PC-3 (cell line): Measurements from ENCODE around the gene FARP1. TPM values are rescaled to one million over a fixed set of nuclear protein-coding genes. Genes with fewer than 3 reads are reported as not detected.

Source experiments
- ATAC-seq: fragments of 200-7000 bp; cut with Tn5 transposase; 2 replicates; pipeline ENCODE4 v1.9.1; 2020; ENCODE audit warnings: mild to moderate bottlenecking, moderate library complexity
- BruUV-seq: library from RNA; stranded (reverse); fragments of 400-500 nt; replicated peaks from 2 replicates; lab custom pipeline; 2021; lab: Mats Ljungman, UMichigan
- CTCF ChIA-PET: fragments of 300-600 bp; sonication (Branson Sonifier 250); formaldehyde crosslinking; loops from one replicate; lab custom pipeline; 2022; ENCODE audit warnings: antibody characterized with exemption; lab: Charles Lee
- POLR2A ChIA-PET: fragments of 300-600 bp; sonication (Branson Sonifier 250); formaldehyde crosslinking; loops from one replicate; lab custom pipeline; 2022; ENCODE audit warnings: antibody characterized with exemption; ENCODE audit not compliant: unreplicated experiment; lab: Charles Lee
- DNase-seq: peaks from one replicate; pipeline ENCODE4 v3.0.0-alpha.2; 2015
- H2AFZ ChIP-seq: fragments of 300-600 bp; sonication (generic); 2 replicates; pipeline ENCODE4 v1.6.0; 2016; ENCODE audit warnings: antibody characterized with exemption, low read length
- H3F3A ChIP-seq: fragments of 300-600 bp; sonication (generic); one replicate; pipeline ENCODE4 v1.6.0; 2017; ENCODE audit warnings: antibody characterized with exemption, low read length, control low read depth, mild to moderate bottlenecking; ENCODE audit not compliant: unreplicated experiment
- H3K27ac ChIP-seq: fragments of 300-600 bp; sonication (generic); 2 replicates; pipeline ENCODE4 v1.5.1; 2016; ENCODE audit warnings: mild to moderate bottlenecking, low read length
- H3K27me3 ChIP-seq: fragments of 300-600 bp; sonication (generic); 2 replicates; pipeline ENCODE4 v1.6.1; 2016; ENCODE audit warnings: low read length, mixed read lengths
- H3K36me3 ChIP-seq: fragments of 300-600 bp; sonication (generic); 2 replicates; pipeline ENCODE4 v1.6.1; 2016; ENCODE audit warnings: low read depth, mixed run types, low read length, mixed read lengths
- H3K4me1 ChIP-seq: fragments of 300-600 bp; sonication (generic); 2 replicates; pipeline ENCODE4 v1.5.1; 2016; ENCODE audit warnings: low read length; ENCODE audit not compliant: insufficient read depth
- H3K4me2 ChIP-seq: fragments of 300-600 bp; sonication (generic); 2 replicates; pipeline ENCODE4 v1.6.0; 2016; ENCODE audit warnings: low read length
- H3K4me3 ChIP-seq: fragments of 300-600 bp; sonication (generic); 2 replicates; pipeline ENCODE4 v1.5.1; 2016; ENCODE audit warnings: mild to moderate bottlenecking, low read length, mixed read lengths
- H3K79me2 ChIP-seq: fragments of 300-600 bp; sonication (generic); 2 replicates; pipeline ENCODE4 v1.6.1; 2017; ENCODE audit warnings: low read length, mixed read lengths
- H3K9ac ChIP-seq: fragments of 300-600 bp; sonication (generic); 2 replicates; pipeline ENCODE4 v1.6.0; 2016; ENCODE audit warnings: mild to moderate bottlenecking, low read length
- H3K9me2 ChIP-seq: fragments of 300-600 bp; sonication (generic); replicated peaks from 2 replicates; pipeline ENCODE4 v1.6.1; 2016; ENCODE audit warnings: mixed run types, low read length, mixed read lengths
- H3K9me3 ChIP-seq: fragments of 300-600 bp; sonication (generic); 2 replicates; pipeline ENCODE4 v1.6.1; 2016; ENCODE audit warnings: low read length, mixed read lengths
- H4K20me1 ChIP-seq: fragments of 300-600 bp; sonication (generic); 2 replicates; pipeline ENCODE4 v1.6.1; 2016; ENCODE audit warnings: low read length, mixed read lengths
- EZH2 ChIP-seq: fragments of 300-600 bp; sonication (generic); IDR thresholded peaks from one replicate; pipeline ENCODE4 v1.6.1; 2017; ENCODE audit warnings: antibody characterized with exemption, mild to moderate bottlenecking, low read length; ENCODE audit not compliant: unreplicated experiment
- EZH2phosphoT487 ChIP-seq: fragments of 300-600 bp; sonication (generic); IDR thresholded peaks from 2 replicates; pipeline ENCODE4 v1.6.1; 2018; ENCODE audit warnings: mild to moderate bottlenecking, antibody characterized with exemption, low read length, borderline replicate concordance
- intact Hi-C: fragments of 100-400 bp; cut with micrococcal nuclease; formaldehyde crosslinking; loops from 2 replicates; pipeline ENCODE4 v1.9.0; 2023
- total RNA-seq: library from RNA; depleted of rRNA; stranded (reverse); fragments of >200 nt; gene quantifications from 2 replicates; pipeline ENCODE4 v1.2.3, GENCODE V29; 2014
- TF ChIP-seq, protein P1 (sequence below): fragments of 300-600 bp; sonication (generic); conservative IDR thresholded peaks from 2 replicates; pipeline ENCODE4 v1.5.1; 2017; ENCODE audit warnings: antibody characterized with exemption, low read depth, mild to moderate bottlenecking, low read length

The FARP1 gene
- total RNA-seq, 1 experiment from 2014 or later = 18.2 TPM

DNA sequence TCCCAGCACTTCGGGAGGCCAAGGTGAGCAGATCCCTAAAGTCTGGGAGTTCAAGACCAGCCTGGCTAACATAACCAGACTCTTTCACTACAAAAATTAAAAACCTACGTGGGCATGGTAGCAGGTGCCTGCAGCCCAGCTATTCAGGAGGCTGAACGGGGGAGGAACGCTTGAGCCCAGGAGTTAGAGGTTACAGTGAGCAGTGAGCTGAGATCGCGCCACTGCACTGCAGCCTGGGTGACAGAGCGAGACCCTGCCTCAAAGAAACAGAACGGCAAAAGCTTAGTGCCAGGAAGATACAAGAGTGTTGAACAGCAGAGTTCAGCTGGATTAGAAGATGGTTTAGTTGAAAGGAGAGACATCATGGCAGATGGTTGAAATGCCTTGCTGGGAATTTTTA, 58.3 kb downstream of the FARP1 start:
- Histone ChIP-seq H3K79me2 (no peaks in the 10 kb centered on the region), H3K27ac (no peak overlapping the region)

GRCh38 chr13:98201984-98202383, 59.1 kb downstream of the FARP1 start:
- H3K4me1 ChIP-seq = 0 out of 2 replicates have a peak, but pooled peaks cover 1% of the 10 kb centered on the region
- BruUV-seq = no TSS peak
- H3K9me3 ChIP-seq = no peaks in the 10 kb centered on the region
- TF ChIP-seq EZH2phosphoT487 (no peak), EZH2 (no peak)
- CTCF ChIA-PET = no interaction called here
- DNase-seq = no peak
- H3K27me3 ChIP-seq = no peaks in the 10 kb centered on the region
- no peaks in the 10 kb centered on the region for H3K9me2 ChIP-seq
- no peak overlapping the region for H3K27ac ChIP-seq
- H4K20me1 ChIP-seq = no peaks in the 10 kb centered on the region
- no peak overlapping the region for H3K4me3 ChIP-seq
- no peaks in the 10 kb centered on the region for H3F3A ChIP-seq
- H3K36me3 ChIP-seq = no peaks in the 10 kb centered on the region; the same call in none of the 2 replicates
- POLR2A ChIA-PET = no interaction called here
- no peak overlapping the region for H2AFZ ChIP-seq
- no peak for ATAC-seq
- no peak overlapping the region for H3K9ac ChIP-seq
- no peaks in the 10 kb centered on the region for H3K79me2 ChIP-seq
- intact Hi-C loops = no loop called here
- H3K4me2 ChIP-seq = no peak overlapping the region

More for the DNA sequence above, 58.3 kb downstream of the FARP1 start:
- Histone ChIP-seq H3K4me2 (no peak overlapping the region), H3K9me3 (no peaks in the 10 kb centered on the region), H3K27me3 (no peaks in the 10 kb centered on the region), H3K36me3 (no peaks in the 10 kb centered on the region; the same call in 1 of the 2 replicates), H2AFZ (no peak overlapping the region), H3K4me3 (no peak overlapping the region), H3K9me2 (no peaks in the 10 kb centered on the region), H3K9ac (no peak overlapping the region), H3F3A (no peaks in the 10 kb centered on the region), H3K4me1 (no peaks in the 10 kb centered on the region), H4K20me1 (no peaks in the 10 kb centered on the region)
- CTCF ChIA-PET = no interaction called here
- no peak for DNase-seq
- BruUV-seq = no TSS peak
- TF ChIP-seq, protein P1, sequence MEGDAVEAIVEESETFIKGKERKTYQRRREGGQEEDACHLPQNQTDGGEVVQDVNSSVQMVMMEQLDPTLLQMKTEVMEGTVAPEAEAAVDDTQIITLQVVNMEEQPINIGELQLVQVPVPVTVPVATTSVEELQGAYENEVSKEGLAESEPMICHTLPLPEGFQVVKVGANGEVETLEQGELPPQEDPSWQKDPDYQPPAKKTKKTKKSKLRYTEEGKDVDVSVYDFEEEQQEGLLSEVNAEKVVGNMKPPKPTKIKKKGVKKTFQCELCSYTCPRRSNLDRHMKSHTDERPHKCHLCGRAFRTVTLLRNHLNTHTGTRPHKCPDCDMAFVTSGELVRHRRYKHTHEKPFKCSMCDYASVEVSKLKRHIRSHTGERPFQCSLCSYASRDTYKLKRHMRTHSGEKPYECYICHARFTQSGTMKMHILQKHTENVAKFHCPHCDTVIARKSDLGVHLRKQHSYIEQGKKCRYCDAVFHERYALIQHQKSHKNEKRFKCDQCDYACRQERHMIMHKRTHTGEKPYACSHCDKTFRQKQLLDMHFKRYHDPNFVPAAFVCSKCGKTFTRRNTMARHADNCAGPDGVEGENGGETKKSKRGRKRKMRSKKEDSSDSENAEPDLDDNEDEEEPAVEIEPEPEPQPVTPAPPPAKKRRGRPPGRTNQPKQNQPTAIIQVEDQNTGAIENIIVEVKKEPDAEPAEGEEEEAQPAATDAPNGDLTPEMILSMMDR = no peak
- TF ChIP-seq EZH2phosphoT487 (no peak), EZH2 (no peak)
- POLR2A ChIA-PET = no interaction called here
- intact Hi-C loops = no loop called here
- no peak for ATAC-seq

DNA sequence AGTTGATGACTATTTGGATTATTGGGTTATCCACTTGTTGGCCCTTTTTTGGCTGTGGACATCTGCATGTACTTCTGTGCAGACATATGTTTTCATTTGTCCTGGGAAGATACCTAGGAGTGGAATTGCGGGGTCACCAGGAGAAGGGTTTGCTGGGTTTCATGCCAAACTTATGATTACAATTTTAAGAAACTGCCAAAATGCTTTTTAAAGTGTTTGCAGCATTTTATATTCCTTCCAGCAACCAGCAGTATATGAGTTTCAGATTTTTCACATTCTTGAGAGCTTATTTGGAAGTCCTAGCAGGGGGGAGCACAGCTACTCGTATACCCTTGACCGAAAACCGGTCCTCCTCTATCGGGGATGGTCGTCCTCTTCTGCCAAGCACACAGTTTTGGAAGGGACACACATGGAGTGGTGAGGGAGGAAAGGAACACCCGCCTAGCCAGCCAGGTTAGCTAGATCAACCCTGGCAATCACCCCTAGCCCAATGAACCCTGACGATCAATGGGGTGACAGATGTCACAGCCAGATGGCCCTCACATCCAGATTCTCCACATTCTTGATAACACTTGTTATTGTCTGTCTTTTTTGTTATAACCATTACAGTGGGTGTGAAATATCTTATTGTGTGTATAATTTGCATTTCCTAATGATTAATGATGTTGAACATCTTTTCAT, 60.9 kb downstream of the FARP1 start:
- 0 out of 2 replicates have a peak, but pooled peaks cover 3% of the 10 kb centered on the region for H3K79me2 ChIP-seq
- ATAC-seq (no peak), DNase-seq (no peak)
- no peaks in the 10 kb centered on the region for H3K9me2 ChIP-seq
- H3F3A ChIP-seq = no peaks in the 10 kb centered on the region
- no peaks in the 10 kb centered on the region for H3K27me3 ChIP-seq
- H3K9me3 ChIP-seq = no peaks in the 10 kb centered on the region
- H4K20me1 ChIP-seq = no peaks in the 10 kb centered on the region
- no peak overlapping the region for H3K4me2 ChIP-seq
- ChIA-PET CTCF (no interaction called here), POLR2A (no interaction called here)
- no peak overlapping the region for H3K27ac ChIP-seq
- no peak overlapping the region for H3K9ac ChIP-seq
- TF ChIP-seq EZH2 = no peak
- no peak for TF ChIP-seq EZH2phosphoT487
- TF ChIP-seq, protein P1 = no peak
- no peak overlapping the region for H3K4me3 ChIP-seq
- intact Hi-C loops = no loop called here
- no peak overlapping the region for H2AFZ ChIP-seq
- H3K36me3 ChIP-seq = no peaks in the 10 kb centered on the region; the same call in none of the 2 replicates
- BruUV-seq = no TSS peak
- 0 out of 2 replicates have a peak, but pooled peaks cover 3% of the 10 kb centered on the region for H3K4me1 ChIP-seq
